Mucosa of stomach (tissue), 1 donor: ENCODE results near the gene NRARP.
A peak's percentile ranks its signal among the peaks of the same experiment; 100 is the strongest.

Source experiments
- H3K27me3 ChIP-seq: one replicate; pipeline ENCODE4 v1.7.0; 2013; ENCODE audit warnings: mild to moderate bottlenecking, low read length; ENCODE audit not compliant: control insufficient read depth, insufficient read depth
- H3K36me3 ChIP-seq: one replicate; pipeline ENCODE4 v1.7.0; 2013; ENCODE audit warnings: low read length; ENCODE audit not compliant: control insufficient read depth, insufficient read depth
- H3K4me1 ChIP-seq: one replicate; pipeline ENCODE4 v1.7.0; 2013; ENCODE audit warnings: mild to moderate bottlenecking, low read length; ENCODE audit not compliant: control insufficient read depth, insufficient read depth
- H3K4me3 ChIP-seq: one replicate; pipeline ENCODE4 v1.7.0; 2013; ENCODE audit warnings: low read length
- H3K9ac ChIP-seq: one replicate; pipeline ENCODE4 v1.7.0; 2013; ENCODE audit warnings: mild to moderate bottlenecking, low read length, moderate library complexity
- H3K9me3 ChIP-seq: one replicate; pipeline ENCODE4 v1.7.0; 2013; ENCODE audit warnings: mild to moderate bottlenecking, low read length, moderate library complexity; ENCODE audit not compliant: control insufficient read depth
- donor health status: Pancreatic carcinoma.

Gene NRARP

GRCh38 chr9:137297966-137298365 is 4.1 kb downstream of the NRARP start:
- peaks cover 75% of the 10 kb centered on the region for H3K4me1 ChIP-seq
- H3K9ac ChIP-seq: peak overlapping the region; percentile 61
- no peak overlapping the region for H3K4me3 ChIP-seq
- no peaks in the 10 kb centered on the region for H3K36me3 ChIP-seq
- H3K27me3 ChIP-seq: peaks cover 44% of the 10 kb centered on the region
- H3K9me3 ChIP-seq: peaks cover 5% of the 10 kb centered on the region

GRCh38 chr9:137296670-137297664 is 5.1 kb downstream of the NRARP start:
- H3K27me3 ChIP-seq: peaks cover 41% of the 10 kb centered on the region
- peaks cover 73% of the 10 kb centered on the region for H3K4me1 ChIP-seq
- H3K9ac ChIP-seq: peak overlapping the region; percentile 17
- no peaks in the 10 kb centered on the region for H3K36me3 ChIP-seq
- H3K9me3 ChIP-seq: peaks cover 5% of the 10 kb centered on the region
- no peak overlapping the region for H3K4me3 ChIP-seq

- Histone ChIP-seq H3K4me3 (no peak overlapping the region), H3K9me3 (peaks cover 5% of the 10 kb centered on the region), H3K4me1 (peaks cover 73% of the 10 kb centered on the region), H3K9ac (peak overlapping the region; percentile 15), H3K27me3 (peaks cover 41% of the 10 kb centered on the region), H3K36me3 (no peaks in the 10 kb centered on the region)
Measured at GRCh38 chr9:137295849-137296669, 6.0 kb downstream of the NRARP start.

GRCh38 chr9:137295238-137295811 is 6.7 kb downstream of the NRARP start:
- Histone ChIP-seq H3K9me3 (peaks cover 5% of the 10 kb centered on the region), H3K4me1 (peaks cover 66% of the 10 kb centered on the region), H3K9ac (no peak overlapping the region), H3K27me3 (peaks cover 38% of the 10 kb centered on the region), H3K4me3 (no peak overlapping the region), H3K36me3 (no peaks in the 10 kb centered on the region)

GRCh38 chr9:137294681-137295237 is 7.3 kb downstream of the NRARP start:
- H3K4me3 ChIP-seq: no peak overlapping the region
- peaks cover 34% of the 10 kb centered on the region for H3K27me3 ChIP-seq
- no peak overlapping the region for H3K9ac ChIP-seq
- H3K4me1 ChIP-seq: peaks cover 60% of the 10 kb centered on the region
- H3K36me3 ChIP-seq: no peaks in the 10 kb centered on the region
- peaks cover 5% of the 10 kb centered on the region for H3K9me3 ChIP-seq

GRCh38 chr9:137294091-137294680 is 7.9 kb downstream of the NRARP start:
- Histone ChIP-seq H3K4me3 (no peak overlapping the region), H3K27me3 (peaks cover 33% of the 10 kb centered on the region), H3K36me3 (no peaks in the 10 kb centered on the region), H3K9me3 (peaks cover 5% of the 10 kb centered on the region), H3K9ac (peak overlapping the region; percentile 50), H3K4me1 (peaks cover 56% of the 10 kb centered on the region)

GRCh38 chr9:137293482-137294090 is 8.5 kb downstream of the NRARP start:
- peaks cover 50% of the 10 kb centered on the region for H3K4me1 ChIP-seq
- peak overlapping the region; percentile 42 for H3K9ac ChIP-seq
- peaks cover 5% of the 10 kb centered on the region for H3K9me3 ChIP-seq

GRCh38 chr9:137293094-137293481 is 9.0 kb downstream of the NRARP start:
- peaks cover 5% of the 10 kb centered on the region for H3K9me3 ChIP-seq
- peaks cover 23% of the 10 kb centered on the region for H3K27me3 ChIP-seq
- H3K9ac ChIP-seq: peak overlapping the region; percentile 42
- no peaks in the 10 kb centered on the region for H3K36me3 ChIP-seq
- no peak overlapping the region for H3K4me3 ChIP-seq
- H3K4me1 ChIP-seq: peaks cover 45% of the 10 kb centered on the region

More at GRCh38 chr9:137293482-137294090, 8.5 kb downstream of the NRARP start:
- H3K27me3 ChIP-seq: peaks cover 28% of the 10 kb centered on the region
- no peak overlapping the region for H3K4me3 ChIP-seq
- H3K36me3 ChIP-seq: no peaks in the 10 kb centered on the region

- no peaks in the 10 kb centered on the region for H3K36me3 ChIP-seq
- H3K4me3 ChIP-seq: no peak overlapping the region
- H3K9me3 ChIP-seq: no peaks in the 10 kb centered on the region
- no peaks in the 10 kb centered on the region for H3K4me1 ChIP-seq
- no peak overlapping the region for H3K9ac ChIP-seq
- no peaks in the 10 kb centered on the region for H3K27me3 ChIP-seq
Measured at GRCh38 chr9:137286975-137287383, 15.1 kb downstream of the NRARP start.

- Histone ChIP-seq H3K36me3 (no peaks in the 10 kb centered on the region), H3K9me3 (no peaks in the 10 kb centered on the region), H3K4me3 (no peak overlapping the region), H3K27me3 (no peaks in the 10 kb centered on the region), H3K4me1 (peaks cover 18% of the 10 kb centered on the region), H3K9ac (no peak overlapping the region)
Measured at GRCh38 chr9:137281345-137282116, 20.5 kb downstream of the NRARP start.
